DND-41 (cell line): ENCODE data around the gene ZNF367.

Source experiments
- ATAC-seq: fragments of 200-7000 bp; cut with Tn5 transposase; 3 replicates; pipeline ENCODE4 v1.9.1; 2021; ENCODE audit warnings: low read depth; ENCODE audit not compliant: insufficient read depth
- DNase-seq: peaks from one replicate; pipeline ENCODE4 v3.0.0-alpha.2; 2020
- H2AFZ ChIP-seq: 2 replicates; pipeline ENCODE4 v1.6.0; 2012; ENCODE audit warnings: low read depth, low read length
- H3K27ac ChIP-seq: 2 replicates; pipeline ENCODE4 v1.5.1; 2012; ENCODE audit warnings: low read length, inconsistent platforms
- H3K27me3 ChIP-seq: fragments of 200-600 bp; sonication (generic); 2 replicates; pipeline ENCODE4 v1.6.0; 2012; ENCODE audit warnings: low read length, mild to moderate bottlenecking, inconsistent platforms; ENCODE audit not compliant: insufficient read depth, poor library complexity
- H3K36me3 ChIP-seq: 2 replicates; pipeline ENCODE4 v1.5.1; 2012; ENCODE audit warnings: low read length, inconsistent platforms; ENCODE audit not compliant: insufficient read depth
- H3K4me1 ChIP-seq: 2 replicates; pipeline ENCODE4 v1.5.1; 2012; ENCODE audit warnings: mild to moderate bottlenecking, low read length; ENCODE audit not compliant: insufficient read depth
- H3K4me2 ChIP-seq: 2 replicates; pipeline ENCODE4 v1.6.0; 2012; ENCODE audit warnings: mild to moderate bottlenecking, moderate library complexity, low read length, inconsistent platforms; ENCODE audit not compliant: insufficient read depth
- H3K4me3 ChIP-seq, 2 experiments: fragments of 200-600 bp in 1 of 2; shearing (Covaris generic) in 1 of 2; 2 replicates each; pipeline ENCODE4 v1.5.1; 2012 to 2016; ENCODE audit warnings: inconsistent platforms in 2 of 2, low read length in 2 of 2, mild to moderate bottlenecking in 2 of 2, low read depth in 1 of 2, moderate library complexity in 1 of 2
- H3K79me2 ChIP-seq: 2 replicates; pipeline ENCODE4 v1.6.0; 2012; ENCODE audit warnings: low read length, inconsistent platforms; ENCODE audit not compliant: insufficient read depth
- H3K9ac ChIP-seq: 2 replicates; pipeline ENCODE4 v1.6.0; 2012; ENCODE audit warnings: low read depth, mild to moderate bottlenecking, inconsistent platforms, low read length, moderate library complexity
- H3K9me3 ChIP-seq: 2 replicates; pipeline ENCODE4 v1.5.1; 2012; ENCODE audit warnings: low read length, moderate library complexity, mild to moderate bottlenecking, inconsistent platforms; ENCODE audit not compliant: insufficient read depth, severe bottlenecking
- H4K20me1 ChIP-seq: 2 replicates; pipeline ENCODE4 v1.6.0; 2012; ENCODE audit warnings: low read length; ENCODE audit not compliant: insufficient read depth
- CTCF ChIP-seq: IDR thresholded peaks from 2 replicates; pipeline ENCODE4 v1.5.1; 2012; ENCODE audit warnings: borderline replicate concordance, low read length, moderate library complexity, mild to moderate bottlenecking; ENCODE audit not compliant: poor library complexity, severe bottlenecking; ENCODE audit errors: extremely low read depth
- EZH2 ChIP-seq: IDR thresholded peaks from 3 replicates; pipeline ENCODE4 v1.6.1; 2012; ENCODE audit warnings: borderline replicate concordance, low read depth, mild to moderate bottlenecking, moderate library complexity, low read length, inconsistent platforms; ENCODE audit not compliant: severe bottlenecking

Gene ZNF367

GRCh38 chr9:96392263-96392662, 25.9 kb downstream of the ZNF367 start:
- Histone ChIP-seq H3K79me2 (peaks cover 32% of the 10 kb centered on the region), H3K27ac (no peak overlapping the region), H3K9ac (no peak overlapping the region), H3K4me2 (no peak overlapping the region), H3K4me1 (no peaks in the 10 kb centered on the region), H3K36me3 (peaks cover 96% of the 10 kb centered on the region), H2AFZ (no peak overlapping the region), H4K20me1 (peaks cover 62% of the 10 kb centered on the region), H3K9me3 (no peaks in the 10 kb centered on the region), H3K4me3 (no peak overlapping the region), H3K27me3 (no peaks in the 10 kb centered on the region)
- no peak for TF ChIP-seq CTCF
- TF ChIP-seq EZH2 = no peak
- ATAC-seq (no peak), DNase-seq (no peak)

GRCh38 chr9:96391021-96391765, 27.0 kb downstream of the ZNF367 start:
- H3K36me3 ChIP-seq = peaks cover 96% of the 10 kb centered on the region

GRCh38 chr9:96388144-96388543, 30.0 kb downstream of the ZNF367 start:
- Histone ChIP-seq H3K4me1 (no peaks in the 10 kb centered on the region), H2AFZ (no peak overlapping the region), H3K4me3 (no peak overlapping the region), H3K27ac (no peak overlapping the region), H3K9ac (no peak overlapping the region), H3K36me3 (peaks cover 83% of the 10 kb centered on the region), H3K79me2 (no peaks in the 10 kb centered on the region; the same call in none of the 2 replicates), H4K20me1 (peaks cover 35% of the 10 kb centered on the region), H3K27me3 (no peaks in the 10 kb centered on the region), H3K4me2 (no peak overlapping the region), H3K9me3 (no peaks in the 10 kb centered on the region)
- ATAC-seq = no peak
- TF ChIP-seq EZH2 = no peak
- TF ChIP-seq CTCF = no peak
- DNase-seq = no peak

More at GRCh38 chr9:96391021-96391765, 27.0 kb downstream of the ZNF367 start:
- H2AFZ ChIP-seq = no peak overlapping the region
- H3K9ac ChIP-seq = no peak overlapping the region
- DNase-seq = no peak
- H3K79me2 ChIP-seq = peaks cover 23% of the 10 kb centered on the region
- H3K4me1 ChIP-seq = no peaks in the 10 kb centered on the region
- H3K9me3 ChIP-seq = no peaks in the 10 kb centered on the region
- H3K4me3 ChIP-seq = no peak overlapping the region
- H3K27me3 ChIP-seq = no peaks in the 10 kb centered on the region
- no peak overlapping the region for H3K4me2 ChIP-seq
- H3K27ac ChIP-seq = no peak overlapping the region
- ATAC-seq = peak; percentile 37; the same call in 2 of the 3 replicates
- H4K20me1 ChIP-seq = peaks cover 53% of the 10 kb centered on the region
- TF ChIP-seq EZH2 (no peak), CTCF (no peak)
